Neutrophil (primary cell): ENCODE data around the gene LEAP2.
A peak's percentile ranks its signal among the peaks of the same experiment; 100 is the strongest.

ENCODE experiments used
- H3K27ac ChIP-seq: fragments of 200-600 bp; sonication (generic); 2 replicates; pipeline ENCODE4 v1.5.1; 2016; ENCODE audit warnings: mild to moderate bottlenecking, moderate library complexity
- H3K27me3 ChIP-seq: fragments of 200-600 bp; sonication (generic); 2 replicates; pipeline ENCODE4 v1.6.0; 2016; ENCODE audit warnings: mild to moderate bottlenecking
- H3K36me3 ChIP-seq: fragments of 200-600 bp; sonication (generic); 2 replicates; pipeline ENCODE4 v1.5.1; 2017
- H3K4me1 ChIP-seq, 2 experiments: fragments of 200-600 bp in 1 of 2; sonication (generic) in 1 of 2; 1 replicate in 1 of 2; 2 replicates in 1 of 2; pipeline versions ENCODE4 v1.5.1 to v1.6.1; 2013 to 2016; ENCODE audit warnings: low read depth in 1 of 2, low read length in 1 of 2, mild to moderate bottlenecking in 1 of 2, moderate library complexity in 1 of 2; ENCODE audit not compliant: control insufficient read depth in 1 of 2, insufficient read depth in 1 of 2
- H3K4me3 ChIP-seq, 2 experiments: fragments of 200-600 bp in 1 of 2; sonication (generic) in 1 of 2; 1 replicate in 1 of 2; 2 replicates in 1 of 2; pipeline ENCODE4 v1.5.1; 2013 to 2016; ENCODE audit warnings: low read depth in 1 of 2, low read length in 1 of 2, mild to moderate bottlenecking in 1 of 2, moderate library complexity in 1 of 2
- H3K9me3 ChIP-seq: fragments of 200-600 bp; sonication (generic); 2 replicates; pipeline ENCODE4 v1.5.1; 2016
- TF ChIP-seq, protein P1 (sequence below): fragments of 200-600 bp; sonication (generic); IDR thresholded peaks from 2 replicates; pipeline ENCODE4 v1.5.1; 2016; ENCODE audit warnings: antibody characterized with exemption

The LEAP2 gene

GRCh38 chr5:132827943-132828673 is 45.4 kb upstream of the LEAP2 start:
- peaks cover 2 to 21% of the 10 kb centered on the region in 2 experiments for H3K4me1 ChIP-seq
- peaks cover 100% of the 10 kb centered on the region for H3K27me3 ChIP-seq
- H3K4me3 ChIP-seq, result no peak overlapping the region
- TF ChIP-seq, protein P1, sequence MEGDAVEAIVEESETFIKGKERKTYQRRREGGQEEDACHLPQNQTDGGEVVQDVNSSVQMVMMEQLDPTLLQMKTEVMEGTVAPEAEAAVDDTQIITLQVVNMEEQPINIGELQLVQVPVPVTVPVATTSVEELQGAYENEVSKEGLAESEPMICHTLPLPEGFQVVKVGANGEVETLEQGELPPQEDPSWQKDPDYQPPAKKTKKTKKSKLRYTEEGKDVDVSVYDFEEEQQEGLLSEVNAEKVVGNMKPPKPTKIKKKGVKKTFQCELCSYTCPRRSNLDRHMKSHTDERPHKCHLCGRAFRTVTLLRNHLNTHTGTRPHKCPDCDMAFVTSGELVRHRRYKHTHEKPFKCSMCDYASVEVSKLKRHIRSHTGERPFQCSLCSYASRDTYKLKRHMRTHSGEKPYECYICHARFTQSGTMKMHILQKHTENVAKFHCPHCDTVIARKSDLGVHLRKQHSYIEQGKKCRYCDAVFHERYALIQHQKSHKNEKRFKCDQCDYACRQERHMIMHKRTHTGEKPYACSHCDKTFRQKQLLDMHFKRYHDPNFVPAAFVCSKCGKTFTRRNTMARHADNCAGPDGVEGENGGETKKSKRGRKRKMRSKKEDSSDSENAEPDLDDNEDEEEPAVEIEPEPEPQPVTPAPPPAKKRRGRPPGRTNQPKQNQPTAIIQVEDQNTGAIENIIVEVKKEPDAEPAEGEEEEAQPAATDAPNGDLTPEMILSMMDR, result no peak
- H3K36me3 ChIP-seq, result no peaks in the 10 kb centered on the region
- H3K27ac ChIP-seq, result no peak overlapping the region
- H3K9me3 ChIP-seq, result no peaks in the 10 kb centered on the region

GRCh38 chr5:132828846-132829494 is 44.5 kb upstream of the LEAP2 start:
- H3K4me3 ChIP-seq, result no peak overlapping the region

GRCh38 chr5:132829742-132830435 is 43.6 kb upstream of the LEAP2 start:
- Histone ChIP-seq H3K27me3 (peaks cover 98% of the 10 kb centered on the region), H3K36me3 (no peaks in the 10 kb centered on the region), H3K4me1 (peaks cover 2 to 21% of the 10 kb centered on the region in 2 experiments), H3K27ac (no peak overlapping the region), H3K4me3 (peak overlapping the region; percentile 32 to 51), H3K9me3 (no peaks in the 10 kb centered on the region)
- TF ChIP-seq, protein P1, result peak; percentile 18

More at GRCh38 chr5:132828846-132829494, 44.5 kb upstream of the LEAP2 start:
- H3K4me1 ChIP-seq, result peaks cover 2 to 21% of the 10 kb centered on the region in 2 experiments
- no peaks in the 10 kb centered on the region for H3K9me3 ChIP-seq
- TF ChIP-seq, protein P1, result no peak
- H3K36me3 ChIP-seq, result no peaks in the 10 kb centered on the region
- no peak overlapping the region for H3K27ac ChIP-seq
- peaks cover 100% of the 10 kb centered on the region for H3K27me3 ChIP-seq

- H3K27ac ChIP-seq, result no peak within 1 kb of the TSS
- H3K36me3 ChIP-seq, result no peaks in the 10 kb centered on the region
- TF ChIP-seq, protein P1, result no peak
- peaks cover 2 to 15% of the 10 kb centered on the region in 2 experiments for H3K4me1 ChIP-seq
- H3K4me3 ChIP-seq, result peak within 1 kb of the TSS; percentile 32 to 51
- H3K9me3 ChIP-seq, result no peaks in the 10 kb centered on the region
- peaks cover 97% of the 10 kb centered on the region for H3K27me3 ChIP-seq
Measured at GRCh38 chr5:132830436-132831094, 42.9 kb upstream of the LEAP2 start, which contains the start of gene SHROOM1. Gene SHROOM1 (minus strand): TSS chr5:132830647. CDS start chr5:132826140, 4,507 bp downstream.

DNA sequence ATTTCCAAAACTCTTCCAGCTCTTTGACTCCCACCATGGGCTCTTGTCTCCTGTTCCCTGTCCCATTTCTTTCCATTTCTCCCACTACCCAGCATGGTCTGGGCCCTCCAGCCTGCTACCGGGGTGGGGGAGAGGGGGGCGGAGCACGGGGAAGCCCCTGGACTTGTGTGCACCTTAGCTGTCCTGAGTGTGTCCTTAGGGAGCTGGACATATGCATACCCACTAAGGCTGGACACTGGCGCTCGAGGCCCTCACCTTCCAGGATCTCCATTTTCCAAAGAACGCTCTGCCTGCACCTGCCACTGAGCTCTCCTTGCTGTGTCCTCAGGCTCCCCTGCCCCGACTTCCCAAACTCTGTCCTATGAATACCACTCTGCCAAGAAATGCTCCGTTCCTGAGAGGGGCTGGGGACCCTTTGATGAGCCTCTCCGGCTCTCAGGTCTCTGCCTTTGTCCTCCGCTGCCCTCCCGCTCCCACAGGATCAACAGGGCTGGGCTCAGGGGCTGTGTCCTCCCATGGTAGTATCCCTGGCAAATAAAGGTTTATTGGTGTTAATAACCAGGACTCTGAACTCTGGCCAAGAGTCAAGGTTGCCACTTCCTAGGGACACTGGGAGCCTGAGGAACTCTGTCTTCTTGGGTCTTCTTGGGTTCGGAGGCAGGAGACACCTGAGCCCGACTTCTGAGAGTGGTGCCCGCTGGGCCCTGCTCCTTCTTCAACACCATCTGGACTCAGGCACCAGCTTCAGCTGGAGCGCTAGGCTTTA is 42.2 kb upstream of the LEAP2 start:
- peaks cover 90% of the 10 kb centered on the region for H3K27me3 ChIP-seq
- no peak overlapping the region for H3K4me3 ChIP-seq
- peaks cover 2 to 12% of the 10 kb centered on the region in 2 experiments for H3K4me1 ChIP-seq
- H3K9me3 ChIP-seq, result no peaks in the 10 kb centered on the region
- H3K27ac ChIP-seq, result no peak overlapping the region
- TF ChIP-seq, protein P1, result no peak
- H3K36me3 ChIP-seq, result no peaks in the 10 kb centered on the region
